ENCODE results near the gene ART5. TPM values are rescaled to one million over a fixed set of nuclear protein-coding genes. Genes with fewer than 3 reads are reported as not detected.
"Not testable (repeated sequence)": the region's sequence is repeated elsewhere in the genome, so short reads cannot be mapped to it uniquely, and the experiment has no call there.

The ART5 gene
- polyA plus RNA-seq, 1 donor from 2014 or later, result not detected

DNA sequence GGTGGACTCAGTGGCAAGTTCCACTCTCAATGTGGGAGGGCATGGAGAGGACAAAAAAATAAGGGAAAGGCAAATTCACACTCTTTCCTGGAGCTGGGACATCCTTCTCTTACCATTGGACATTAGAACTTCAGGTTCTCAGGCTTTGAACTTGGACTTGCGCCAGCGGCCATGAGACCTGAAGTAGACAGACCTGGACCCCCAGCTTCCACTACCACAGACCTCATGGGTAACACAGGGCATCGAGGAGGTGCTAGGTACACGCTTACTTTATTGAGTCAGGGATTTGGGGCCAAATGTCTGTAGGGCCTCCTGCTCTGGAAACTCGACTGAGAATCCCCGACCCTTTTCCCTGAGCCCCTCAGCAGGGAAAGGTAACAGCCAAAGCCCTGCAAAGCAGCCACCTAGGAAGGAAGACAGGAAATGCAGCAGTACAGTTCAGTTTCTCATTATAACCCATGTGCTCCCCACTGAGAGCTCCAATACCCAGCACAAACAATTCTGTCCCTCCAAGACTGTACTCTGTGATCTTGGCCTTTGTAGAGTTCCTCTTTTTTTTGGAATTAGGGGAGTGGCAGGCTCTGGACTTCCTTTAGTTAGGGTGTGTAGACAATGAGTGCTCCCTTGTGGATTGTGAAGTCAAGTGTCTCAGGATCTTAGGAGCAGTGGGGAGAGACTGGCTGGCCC, 23.7 kb upstream of the ART5 start:
- H3K27me3 Mint-ChIP-seq, result no peaks in the 10 kb centered on the region
- no peaks in the 10 kb centered on the region for H3K9me3 Mint-ChIP-seq
- peaks cover 7% of the 10 kb centered on the region for H3K36me3 Mint-ChIP-seq
- H3K27ac Mint-ChIP-seq, result peak overlapping the region in 1 of 3 donors; percentile 13
- H3K4me1 Mint-ChIP-seq, result no peaks in the 10 kb centered on the region
- no peak overlapping the region for H3K4me3 Mint-ChIP-seq

- Mint-ChIP-seq H3K27ac (no peak overlapping the region), H3K36me3 (peaks cover 4% of the 10 kb centered on the region), H3K4me3 (no peak overlapping the region), H3K4me1 (no peaks in the 10 kb centered on the region), H3K27me3 (no peaks in the 10 kb centered on the region), H3K9me3 (no peaks in the 10 kb centered on the region)
These were observed 22.3 kb upstream of the ART5 start for GRCh38 chr11:3664032-3664630.

DNA sequence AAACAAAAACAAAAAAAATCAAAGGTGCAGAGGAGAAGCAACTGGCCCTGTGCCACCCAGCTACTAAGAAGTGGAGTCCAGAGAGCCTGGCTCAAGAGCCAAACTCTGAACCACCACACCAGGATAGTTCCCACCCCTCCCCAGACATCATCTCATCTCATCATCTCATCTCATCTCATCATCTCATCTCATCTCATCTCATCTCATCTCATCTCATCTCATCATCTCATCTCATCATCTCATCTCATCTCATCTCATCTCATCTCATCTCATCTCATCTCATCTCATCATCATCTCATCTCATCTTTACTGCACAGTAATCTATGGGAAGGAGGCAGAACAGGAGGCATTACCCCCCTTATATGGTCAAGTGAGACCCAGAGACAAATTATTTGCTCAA, 21.1 kb upstream of the ART5 start:
- Mint-ChIP-seq H3K36me3 (peaks cover 3% of the 10 kb centered on the region), H3K27me3 (no peaks in the 10 kb centered on the region), H3K4me1 (no peaks in the 10 kb centered on the region), H3K27ac (no peak overlapping the region), H3K9me3 (no peaks in the 10 kb centered on the region), H3K4me3 (no peak overlapping the region)

DNA sequence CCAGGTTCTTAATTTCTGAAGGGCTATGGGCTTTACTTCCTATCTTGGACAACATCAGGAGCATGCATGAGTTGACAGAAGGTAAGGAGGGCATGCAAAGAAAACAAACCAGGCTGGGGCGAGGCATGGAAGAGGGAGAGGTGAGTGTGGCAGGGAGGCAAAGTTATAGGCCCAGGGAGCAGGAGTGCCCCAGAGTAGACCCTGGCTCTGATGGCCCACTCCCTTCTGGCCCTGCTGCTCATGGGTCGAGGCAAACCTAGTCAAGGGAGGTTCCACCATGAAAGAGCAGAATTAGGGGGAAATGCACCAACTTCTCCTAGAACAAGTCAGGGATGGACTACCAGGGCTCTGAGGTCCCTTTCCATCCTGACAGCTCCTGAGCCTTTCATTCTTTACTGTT, 19.2 kb upstream of the ART5 start:
- Mint-ChIP-seq H3K27ac (no peak overlapping the region), H3K4me3 (no peak overlapping the region), H3K9me3 (no peaks in the 10 kb centered on the region), H3K27me3 (no peaks in the 10 kb centered on the region), H3K36me3 (peaks cover 3% of the 10 kb centered on the region), H3K4me1 (no peaks in the 10 kb centered on the region)

DNA sequence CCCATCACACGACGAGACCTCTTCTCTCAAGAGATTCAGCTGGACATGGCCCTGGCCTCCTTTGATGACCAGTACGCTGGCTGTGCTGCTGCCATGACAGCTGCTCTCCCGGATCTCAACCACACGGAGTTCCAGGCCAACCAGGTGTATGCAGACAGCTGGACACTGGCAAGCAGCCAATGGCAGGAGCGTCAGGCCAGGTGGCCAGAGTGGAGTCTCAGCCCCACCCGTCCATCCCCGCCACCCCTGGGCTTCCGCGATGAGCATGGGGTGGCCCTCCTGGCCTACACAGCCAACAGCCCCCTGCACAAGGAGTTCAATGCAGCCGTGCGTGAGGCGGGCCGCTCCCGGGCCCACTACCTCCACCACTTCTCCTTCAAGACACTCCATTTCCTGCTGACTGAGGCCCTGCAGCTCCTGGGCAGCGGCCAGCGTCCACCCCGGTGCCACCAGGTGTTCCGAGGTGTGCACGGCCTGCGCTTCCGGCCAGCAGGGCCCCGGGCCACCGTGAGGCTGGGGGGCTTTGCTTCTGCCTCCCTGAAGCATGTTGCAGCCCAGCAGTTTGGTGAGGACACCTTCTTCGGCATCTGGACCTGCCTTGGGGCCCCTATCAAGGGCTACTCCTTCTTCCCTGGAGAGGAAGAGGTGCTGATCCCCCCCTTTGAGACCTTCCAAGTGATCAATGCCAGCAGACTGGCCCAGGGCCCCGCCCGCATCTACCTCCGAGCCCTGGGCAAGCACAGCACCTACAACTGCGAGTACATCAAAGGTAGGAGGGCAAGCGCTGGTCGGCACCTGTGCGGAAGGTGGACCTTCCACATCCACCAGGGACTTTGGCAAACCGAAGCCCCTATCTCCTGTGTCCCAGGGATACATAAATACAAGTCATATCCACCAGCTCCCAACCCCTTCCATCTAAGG, 18.1 kb upstream of the ART5 start:
- Mint-ChIP-seq H3K4me3 (no peak overlapping the region), H3K27me3 (peaks cover 3% of the 10 kb centered on the region), H3K4me1 (no peaks in the 10 kb centered on the region), H3K27ac (no peak overlapping the region), H3K9me3 (no peaks in the 10 kb centered on the region), H3K36me3 (peaks cover 3% of the 10 kb centered on the region)

DNA sequence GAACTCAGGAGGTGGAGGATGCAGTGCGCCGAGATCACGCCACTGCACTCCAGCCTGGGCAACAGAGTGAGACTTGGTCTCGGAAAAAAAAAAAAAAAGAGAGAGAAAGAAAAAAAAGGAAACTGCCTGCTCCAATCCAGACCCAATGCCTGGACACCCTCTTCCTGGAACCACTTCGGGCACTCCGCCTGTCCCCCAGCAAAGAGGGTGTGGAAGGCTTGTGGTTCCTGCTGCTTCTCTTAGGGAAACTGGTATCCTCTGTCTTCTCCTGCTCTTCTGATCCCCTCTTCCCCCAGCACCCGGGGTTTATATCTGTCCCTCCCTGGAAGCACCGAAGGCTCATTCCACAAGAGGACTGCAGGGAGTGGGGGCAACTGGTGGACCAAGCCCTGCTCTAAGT, 16.5 kb upstream of the ART5 start:
- Mint-ChIP-seq H3K4me1 (no peaks in the 10 kb centered on the region), H3K9me3 (no peaks in the 10 kb centered on the region), H3K27me3 (peaks cover 3% of the 10 kb centered on the region), H3K27ac (no peak overlapping the region), H3K4me3 (no peak overlapping the region), H3K36me3 (no peaks in the 10 kb centered on the region)

DNA sequence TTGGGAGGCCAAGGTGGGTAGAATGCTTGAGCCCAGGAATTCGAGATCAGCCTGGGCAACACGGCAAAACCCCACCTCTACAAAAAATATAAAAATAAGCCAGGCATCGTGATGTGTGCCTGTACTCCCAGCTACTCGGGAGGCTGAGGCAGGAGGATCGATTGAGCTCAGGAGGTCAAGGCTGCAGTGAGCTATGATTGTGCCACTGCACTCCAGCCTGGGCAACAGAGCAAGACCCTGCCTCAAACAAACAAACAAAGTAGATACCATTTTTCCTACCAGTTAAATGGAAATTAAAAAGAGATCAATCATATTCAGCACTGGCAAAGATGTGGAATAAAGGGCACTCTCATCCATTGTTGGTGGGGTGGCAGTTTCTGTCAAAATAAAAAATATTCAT, 15.5 kb upstream of the ART5 start:
- not testable (repeated sequence) for H3K4me3 Mint-ChIP-seq, H3K4me1 Mint-ChIP-seq, H3K27ac Mint-ChIP-seq, H3K27me3 Mint-ChIP-seq, H3K9me3 Mint-ChIP-seq, H3K36me3 Mint-ChIP-seq

DNA sequence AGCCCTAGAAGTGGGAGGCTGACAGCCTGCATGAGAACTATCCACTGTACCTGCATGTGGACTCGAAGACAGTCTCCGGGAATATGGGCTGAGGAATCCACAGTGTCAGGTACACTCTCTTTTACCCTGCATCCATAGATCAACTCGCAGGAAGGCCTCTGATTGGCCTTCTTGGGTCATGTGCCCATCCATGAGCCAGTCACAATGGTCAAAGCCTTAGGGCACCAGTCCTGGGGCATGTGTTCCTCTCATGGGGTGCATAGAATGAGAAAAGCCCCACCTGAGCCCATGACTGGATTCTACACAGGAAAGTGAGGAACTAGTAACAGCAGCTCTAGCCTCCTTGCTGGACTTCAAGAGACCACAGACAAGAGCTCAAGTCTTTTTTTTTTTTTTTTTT, 13.8 kb upstream of the ART5 start:
- Mint-ChIP-seq H3K27me3 (peaks cover 6% of the 10 kb centered on the region), H3K4me1 (no peaks in the 10 kb centered on the region), H3K27ac (no peak overlapping the region), H3K36me3 (no peaks in the 10 kb centered on the region), H3K9me3 (no peaks in the 10 kb centered on the region), H3K4me3 (peak overlapping the region in 1 of 4 donors; percentile 33)

- not testable (repeated sequence) for H3K9me3 Mint-ChIP-seq, H3K4me1 Mint-ChIP-seq, H3K36me3 Mint-ChIP-seq, H3K27ac Mint-ChIP-seq, H3K4me3 Mint-ChIP-seq
- H3K27me3 Mint-ChIP-seq, result peaks cover 17% of the 10 kb centered on the region
These were observed 10.7 kb upstream of the ART5 start for GRCh38 chr11:3652514-3652913.

DNA sequence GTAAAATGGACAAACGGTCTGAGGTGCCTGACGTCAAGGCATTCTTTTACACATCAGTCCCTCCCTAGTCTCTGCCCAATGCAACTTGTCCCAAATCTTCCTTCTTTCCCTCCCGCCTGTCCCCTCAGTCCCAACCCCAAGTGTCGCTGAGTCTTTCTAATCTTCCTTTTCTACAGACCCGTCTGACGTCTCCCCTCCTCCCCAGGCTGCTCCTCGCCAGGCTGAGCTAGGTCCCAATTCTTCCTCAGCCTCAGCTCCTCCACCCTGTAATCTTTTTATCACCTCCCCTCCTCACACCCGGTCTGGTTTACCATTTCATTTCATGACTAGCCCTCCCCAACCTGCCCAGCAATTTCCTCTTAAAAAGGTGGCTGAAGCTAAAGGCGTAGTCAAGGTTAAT, 7.6 kb upstream of the ART5 start:
- not testable (repeated sequence) for H3K36me3 Mint-ChIP-seq, H3K4me1 Mint-ChIP-seq, H3K4me3 Mint-ChIP-seq, H3K9me3 Mint-ChIP-seq, H3K27ac Mint-ChIP-seq
- peaks cover 29% of the 10 kb centered on the region for H3K27me3 Mint-ChIP-seq

DNA sequence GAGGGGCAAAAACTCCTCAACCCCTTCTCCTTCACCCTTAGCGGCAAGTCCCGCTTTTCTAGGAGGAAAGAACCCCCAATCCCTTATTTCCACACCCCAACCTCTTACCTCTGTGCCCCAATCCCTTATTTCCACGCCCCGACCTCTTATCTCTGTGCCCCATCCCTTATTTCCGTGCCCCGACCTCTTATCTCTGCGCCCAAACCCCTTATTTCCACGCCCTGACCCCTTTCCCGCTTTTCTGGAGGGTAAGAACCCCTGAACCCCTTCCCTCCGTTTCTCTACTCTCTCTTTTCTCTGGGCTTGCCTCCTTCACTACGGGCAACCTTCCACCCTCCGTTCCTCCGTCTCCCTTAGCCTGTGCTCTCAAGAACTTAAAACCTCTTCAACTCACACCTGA, 7.1 kb upstream of the ART5 start:
- H3K27me3 Mint-ChIP-seq, result peaks cover 31% of the 10 kb centered on the region
- H3K9me3 Mint-ChIP-seq, H3K36me3 Mint-ChIP-seq, H3K4me1 Mint-ChIP-seq, H3K4me3 Mint-ChIP-seq, H3K27ac Mint-ChIP-seq: not testable (repeated sequence)

DNA sequence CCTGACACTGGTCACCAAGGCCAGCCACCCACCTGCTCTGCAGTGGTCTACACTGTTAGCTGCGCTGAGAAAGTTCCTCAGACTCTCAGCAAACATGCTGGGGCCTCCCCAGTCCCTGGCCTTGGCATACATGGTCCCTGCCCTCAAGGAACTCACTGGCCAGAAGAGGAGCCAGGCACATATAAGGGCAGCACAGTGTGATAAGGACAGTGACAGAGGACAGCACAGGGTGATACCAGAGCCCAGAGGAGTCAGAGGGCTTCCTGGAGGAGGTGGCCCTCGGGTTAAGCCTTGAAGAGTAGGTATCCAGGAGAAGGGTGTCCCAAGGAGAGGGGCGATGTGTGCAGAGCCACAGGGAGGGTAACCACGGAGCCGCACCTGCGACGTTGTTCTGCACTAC, 3.8 kb upstream of the ART5 start:
- Mint-ChIP-seq H3K4me1 (peaks cover 0 to 3% (median 3%) of the 10 kb centered on the region in 3 donors), H3K4me3 (no peak overlapping the region), H3K27me3 (peaks cover 43% of the 10 kb centered on the region), H3K9me3 (peaks cover 0 to 7% (median 2%) of the 10 kb centered on the region in 3 donors), H3K27ac (no peak overlapping the region), H3K36me3 (peaks cover 2% of the 10 kb centered on the region)

DNA sequence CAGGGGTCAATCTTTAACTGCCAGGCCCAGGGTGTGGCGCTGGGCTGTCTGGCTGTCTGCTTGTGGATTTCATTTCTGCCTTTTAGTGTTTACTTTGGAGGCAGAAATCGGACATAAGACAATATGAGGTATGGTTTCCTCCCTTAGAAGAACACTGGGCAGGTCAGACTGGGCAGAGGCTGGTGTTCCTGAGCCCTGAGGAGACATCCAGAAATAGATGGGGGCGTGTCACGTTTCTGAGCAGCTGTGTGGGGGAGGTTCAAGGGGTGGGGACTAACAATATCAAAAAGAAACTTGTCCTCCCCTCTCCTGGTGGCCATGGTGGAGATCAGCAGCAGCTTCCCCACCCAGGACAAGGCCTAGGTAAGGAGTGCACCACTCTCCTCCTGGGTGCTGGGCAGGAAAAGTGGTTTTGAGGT, 3.0 kb upstream of the ART5 start, which contains the start of gene ART1:
Gene ART1, plus strand, starts transcription at position 312 of the 419 bp plus-strand sequence. CDS start 14,086 bp downstream, outside the sequence.
- Mint-ChIP-seq H3K9me3 (peaks cover 0 to 7% (median 2%) of the 10 kb centered on the region in 3 donors), H3K27ac (no peak within 1 kb of the TSS), H3K36me3 (peaks cover 2% of the 10 kb centered on the region), H3K4me3 (no peak within 1 kb of the TSS), H3K27me3 (peaks cover 40% of the 10 kb centered on the region), H3K4me1 (peaks cover 0 to 3% (median 3%) of the 10 kb centered on the region in 3 donors)

DNA sequence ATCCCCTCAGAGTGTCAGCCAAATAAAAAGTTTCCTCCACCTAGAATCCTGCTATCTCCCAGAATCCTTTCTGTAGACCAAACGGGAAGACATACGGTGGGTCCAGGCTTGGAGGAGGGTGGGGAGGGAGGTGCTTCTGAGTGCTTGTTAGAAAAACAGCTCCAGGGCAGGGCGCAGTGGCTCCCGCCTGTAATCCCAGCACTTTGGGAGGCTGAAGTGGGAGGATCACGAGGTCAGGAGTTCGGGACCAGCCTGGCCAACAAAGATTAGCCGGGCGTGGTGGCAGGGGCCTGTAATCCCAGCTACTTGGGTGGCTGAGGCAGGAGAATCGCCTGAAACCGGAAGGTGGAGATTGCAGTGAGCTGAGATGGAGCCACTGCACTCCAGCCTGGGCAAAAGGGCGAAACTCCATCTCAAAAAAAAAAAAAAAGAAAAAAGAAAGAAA, 1.3 kb upstream of the ART5 start:
- H3K27me3 Mint-ChIP-seq, result peaks cover 32% of the 10 kb centered on the region
- H3K4me1 Mint-ChIP-seq, H3K4me3 Mint-ChIP-seq, H3K9me3 Mint-ChIP-seq, H3K27ac Mint-ChIP-seq, H3K36me3 Mint-ChIP-seq: not testable (repeated sequence)
